Esophagus mucosa (tissue), 1 donor: ENCODE measurements around the gene NCAPG2. TPM values are rescaled to one million over a fixed set of nuclear protein-coding genes. Genes with fewer than 3 reads are reported as not detected.
A peak's percentile ranks its signal among the peaks of the same experiment; 100 is the strongest.

Experiments
- ATAC-seq: fragments of 200-7000 bp; cut with Tn5 transposase; one replicate; pipeline ENCODE4 v1.9.1; 2020
- total RNA-seq: library from RNA; stranded (reverse); gene quantifications from one replicate; pipeline ENCODE4 v1.2.4, GENCODE V29; 2023
- donor health status: DM: yes; HTN: yes; CAD: no.

NCAPG2 gene
- total RNA-seq, 1 donor from 2014 or later, result 24.1 TPM

GRCh38 chr7:158620839-158621441 lies 83.7 kb downstream of the NCAPG2 start:
- ATAC-seq, result no peak

DNA sequence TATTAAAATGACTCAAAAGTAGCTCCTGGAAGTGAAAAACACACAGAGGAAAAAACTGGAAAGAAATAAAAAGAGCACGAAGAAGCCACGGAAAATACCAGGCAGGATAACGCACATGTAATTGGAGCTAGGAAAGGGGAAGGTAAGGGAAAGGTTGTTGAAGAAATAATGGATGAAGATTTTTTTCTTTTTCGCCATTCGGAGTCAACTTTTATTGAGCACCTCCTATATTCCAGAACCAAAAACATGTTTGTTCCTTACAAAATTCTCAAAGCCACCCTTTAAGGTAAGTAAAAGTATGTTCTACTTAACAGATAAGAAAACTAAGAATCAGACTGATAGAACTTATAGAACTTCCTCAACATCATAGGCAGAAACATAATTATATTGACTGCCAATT lies 84.2 kb downstream of the NCAPG2 start:
- no peak for ATAC-seq

GRCh38 chr7:158618745-158619140 lies 85.9 kb downstream of the NCAPG2 start:
- no peak for ATAC-seq

GRCh38 chr7:158617737-158618128 lies 86.9 kb downstream of the NCAPG2 start:
- ATAC-seq, result no peak

- no peak for ATAC-seq
These were observed 88.6 kb downstream of the NCAPG2 start for GRCh38 chr7:158616050-158616449.

DNA sequence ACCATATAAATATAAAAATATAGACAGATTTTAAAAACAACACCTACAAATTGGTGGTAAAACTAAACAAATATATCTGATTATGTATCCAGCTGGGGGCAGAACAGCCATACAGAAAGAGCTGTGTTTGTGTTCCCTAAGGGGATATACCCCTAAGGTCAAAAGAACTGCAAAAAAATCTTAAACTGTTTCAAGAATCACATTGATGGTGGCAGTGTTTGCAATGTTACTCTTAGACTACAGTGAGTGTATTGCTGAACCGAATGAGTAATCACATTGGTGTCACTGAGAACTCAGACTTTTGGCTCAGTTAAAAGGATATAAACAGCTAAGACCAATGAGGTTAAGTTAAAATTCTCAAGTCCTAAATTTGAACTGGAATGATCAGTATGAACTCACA lies 89.9 kb downstream of the NCAPG2 start:
- ATAC-seq, result no peak

GRCh38 chr7:158613481-158613880 lies 91.1 kb downstream of the NCAPG2 start:
- ATAC-seq, result no peak

- no peak for ATAC-seq
These were observed 92.1 kb downstream of the NCAPG2 start for GRCh38 chr7:158612546-158612945.

DNA sequence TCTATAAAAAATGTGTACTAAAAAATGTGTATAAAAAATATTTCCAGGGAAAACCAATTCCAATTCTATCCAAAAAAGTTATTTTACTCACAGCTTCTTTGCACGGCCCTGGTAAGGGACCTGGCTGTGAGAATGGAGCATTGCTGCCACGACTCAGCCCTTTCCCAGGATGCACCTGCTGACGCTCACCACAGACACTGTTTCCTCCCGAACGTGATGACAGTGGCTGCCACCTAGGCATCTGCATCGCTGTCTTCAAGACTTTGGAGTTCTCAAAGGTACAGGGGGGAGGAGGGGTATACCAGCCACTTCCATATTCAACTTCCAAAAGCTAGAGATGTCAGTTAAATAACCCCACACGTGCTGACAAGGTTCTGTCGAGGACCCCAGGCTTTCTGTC lies 93.1 kb downstream of the NCAPG2 start:
- ATAC-seq, result no peak

DNA sequence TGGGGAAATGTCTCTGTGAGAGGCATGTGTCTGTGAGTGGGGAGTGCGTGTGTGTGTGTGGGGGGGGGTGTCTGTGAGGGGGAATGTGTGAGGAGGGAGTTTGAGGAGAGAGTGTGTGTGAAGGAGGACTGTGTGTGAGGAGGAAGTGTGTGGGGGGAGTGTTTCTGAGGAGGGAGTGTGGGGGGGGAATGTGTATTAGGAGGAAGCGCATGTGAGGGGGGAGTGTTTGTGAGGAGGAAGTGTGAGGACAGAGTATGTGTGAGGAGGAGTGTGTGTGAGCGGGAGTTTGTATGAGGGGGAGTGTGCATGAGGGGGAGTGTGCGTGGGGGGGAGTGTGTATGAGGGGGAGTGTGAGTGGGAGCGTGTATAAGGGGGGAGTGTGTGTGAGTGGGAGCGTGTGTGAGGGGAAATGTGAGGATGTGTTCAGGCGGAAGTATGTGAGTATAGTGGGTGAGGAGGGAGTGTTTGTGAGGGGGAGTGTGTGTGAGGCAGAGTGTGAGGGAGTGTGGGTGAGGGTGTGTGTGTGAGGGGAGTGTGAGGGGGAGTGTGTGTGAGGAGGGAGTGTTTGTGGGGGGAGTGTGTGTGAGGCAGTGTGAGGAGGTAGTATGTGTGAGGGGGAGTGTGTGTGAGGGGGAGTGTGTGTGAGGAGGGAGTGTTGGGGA lies 95.2 kb downstream of the NCAPG2 start:
- ATAC-seq, result no peak

GRCh38 chr7:158607563-158607962 lies 97.0 kb downstream of the NCAPG2 start:
- no peak for ATAC-seq

DNA sequence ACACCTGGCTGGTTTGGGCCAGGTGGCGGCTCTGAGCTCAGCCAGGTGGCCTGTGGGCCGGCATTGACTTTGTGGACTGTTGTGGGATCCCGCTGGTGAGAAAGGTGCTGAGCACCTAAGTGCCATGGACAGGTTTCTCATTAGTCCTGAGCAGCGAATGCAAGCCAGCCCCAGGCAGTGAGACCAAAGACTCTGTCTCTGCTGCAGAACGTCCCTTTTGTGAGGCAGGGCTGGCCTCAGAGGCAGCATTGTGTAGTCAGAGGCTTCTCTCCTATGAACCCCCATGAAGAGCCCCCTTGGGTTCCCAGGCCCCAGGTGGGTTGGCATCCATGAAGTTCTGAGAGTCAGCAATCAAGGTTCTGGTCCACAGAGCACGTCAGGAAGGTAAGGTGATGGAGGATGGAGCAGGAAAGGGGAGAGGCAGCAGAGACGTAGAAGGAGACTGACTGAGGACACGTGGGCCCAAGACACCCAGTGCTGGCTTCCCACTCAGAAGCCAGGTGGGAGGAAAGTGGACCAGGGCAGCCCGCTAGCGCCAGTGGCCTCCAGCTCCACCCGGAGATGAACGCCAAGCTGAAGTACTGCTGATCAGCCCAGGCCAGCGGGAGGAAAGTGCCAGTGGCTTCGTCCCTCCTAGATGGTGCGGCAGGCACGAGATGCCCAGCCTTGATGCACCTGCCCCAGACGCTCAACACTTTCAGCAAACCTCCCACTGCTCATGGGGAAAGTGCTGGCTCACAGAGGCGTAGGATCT lies 97.8 kb downstream of the NCAPG2 start:
- ATAC-seq, result no peak

- ATAC-seq, result no peak
These were observed 98.5 kb downstream of the NCAPG2 start for GRCh38 chr7:158606129-158606528.

- peak; percentile 11 for ATAC-seq
These were observed 100.5 kb downstream of the NCAPG2 start for GRCh38 chr7:158603773-158604755.

DNA sequence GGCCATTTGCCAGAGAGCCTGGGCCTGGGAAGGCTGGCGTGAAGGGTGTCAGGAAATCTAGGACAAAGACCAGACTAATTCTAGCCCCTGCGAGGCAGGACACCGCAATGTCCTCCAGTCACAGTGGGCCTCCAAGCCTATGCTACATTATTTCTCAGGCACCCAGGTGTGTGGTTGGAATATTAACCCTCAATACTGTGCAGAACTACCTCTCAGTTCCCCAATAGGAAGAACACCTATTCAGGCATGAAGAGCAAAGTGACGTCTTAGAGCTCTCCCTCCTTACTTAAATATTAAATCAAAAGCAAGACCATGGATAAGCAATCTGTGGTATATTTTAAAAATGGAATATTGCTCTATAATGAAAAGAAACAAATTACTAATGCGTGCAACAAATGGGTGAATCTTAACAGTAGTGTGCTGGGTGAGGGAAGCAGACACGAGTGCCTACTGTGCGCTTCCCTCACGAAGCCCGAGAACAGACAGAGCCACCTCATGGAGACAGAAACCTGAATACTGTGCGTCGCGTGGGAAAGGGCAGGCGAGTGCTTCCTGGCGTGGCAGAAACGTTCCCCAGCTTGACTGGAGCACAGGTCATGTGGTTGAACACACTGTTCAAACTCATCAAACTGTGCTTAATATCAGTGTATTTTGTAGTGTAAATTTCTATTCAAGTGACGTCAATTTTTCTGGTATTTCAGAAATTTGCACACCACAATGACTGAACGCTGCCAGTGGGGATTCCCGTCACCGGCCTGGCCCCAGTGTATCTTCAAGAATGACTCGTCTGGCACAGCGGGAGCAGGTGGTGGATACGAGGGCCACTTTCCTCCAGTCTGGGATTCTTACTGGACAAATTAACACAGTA lies 101.5 kb downstream of the NCAPG2 start:
- ATAC-seq, result no peak

DNA sequence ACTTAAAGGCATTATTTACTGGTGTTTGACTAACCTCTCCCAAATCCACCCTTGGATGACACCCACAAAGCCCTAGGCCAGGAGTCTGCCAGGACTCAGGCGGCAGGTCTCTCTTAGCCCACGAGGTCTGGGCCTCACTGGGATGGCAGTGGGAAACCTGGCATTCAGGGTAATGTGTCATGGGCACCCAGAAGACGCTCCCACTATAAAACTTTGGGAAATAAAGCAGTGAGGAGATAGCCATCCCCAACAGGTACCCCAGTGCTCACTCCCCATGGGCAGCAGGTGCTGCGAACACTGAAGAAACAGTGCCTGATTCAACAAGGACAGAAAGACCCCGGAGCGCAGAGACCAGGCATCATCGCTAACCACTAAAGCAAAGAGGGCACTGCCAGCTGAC lies 102.6 kb downstream of the NCAPG2 start:
- no peak for ATAC-seq

DNA sequence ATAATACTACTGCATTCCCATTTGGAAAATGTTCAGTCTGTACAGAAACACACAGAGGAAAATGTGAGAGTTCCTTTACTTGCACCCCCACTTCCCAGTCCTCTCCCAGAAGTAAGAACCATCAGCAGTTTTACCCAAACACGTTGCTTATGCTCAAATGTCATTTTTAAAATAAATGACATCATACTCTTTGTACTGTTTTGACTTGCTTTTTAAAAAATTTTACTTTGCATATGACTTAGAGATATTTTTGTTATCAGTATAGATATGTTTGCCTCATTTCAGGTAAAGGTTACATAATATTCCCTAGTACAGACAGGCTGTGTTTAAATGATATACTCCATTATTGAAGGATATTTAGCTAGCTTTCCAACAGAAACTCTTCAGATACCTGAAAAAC lies 103.5 kb downstream of the NCAPG2 start:
- no peak for ATAC-seq

GRCh38 chr7:158596745-158597144 lies 107.9 kb downstream of the NCAPG2 start:
- ATAC-seq, result no peak

- no peak for ATAC-seq
These were observed 108.3 kb downstream of the NCAPG2 start for GRCh38 chr7:158596309-158596708.

- peak; percentile 97 for ATAC-seq
These were observed 109.5 kb downstream of the NCAPG2 start for GRCh38 chr7:158595068-158595467.

DNA sequence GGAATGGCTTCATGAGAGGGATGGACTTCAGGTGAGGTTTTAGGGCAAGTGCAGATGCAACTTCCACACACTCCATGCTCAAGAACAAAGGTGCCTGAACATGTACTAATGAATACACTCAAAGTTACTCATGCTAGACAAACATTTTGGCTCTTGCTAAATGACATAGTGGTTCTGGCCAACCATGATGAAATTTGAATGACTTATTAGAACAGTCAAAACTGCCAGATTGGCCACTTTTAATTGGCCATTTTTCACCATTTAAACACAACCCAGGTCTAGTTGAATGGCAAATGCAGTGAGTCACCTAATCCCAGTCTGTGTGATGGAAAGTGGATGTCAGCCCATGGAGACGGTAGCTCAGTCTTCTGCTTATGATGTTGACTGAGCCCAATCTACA lies 112.1 kb downstream of the NCAPG2 start:
- no peak for ATAC-seq

DNA sequence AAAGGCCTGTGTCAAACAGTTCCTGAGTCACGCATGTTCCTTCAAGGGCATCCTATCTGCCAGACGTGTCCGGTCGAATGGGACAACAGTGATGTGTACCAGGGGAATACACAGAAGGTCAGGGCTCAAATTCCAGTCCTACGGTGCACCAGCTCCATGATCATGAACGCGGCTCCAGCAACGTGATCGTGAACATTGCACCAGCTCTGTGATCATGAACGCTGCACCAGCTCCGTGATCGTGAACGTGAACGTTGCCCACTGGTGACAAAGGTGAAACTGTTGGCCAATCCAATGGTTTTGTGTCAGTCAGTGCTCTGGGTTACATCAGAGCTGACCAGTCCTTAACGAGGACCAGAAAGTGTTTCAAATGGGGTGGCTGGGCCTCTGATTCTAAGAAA lies 112.7 kb downstream of the NCAPG2 start:
- no peak for ATAC-seq
